Osteoblast (primary cell): ENCODE data around the gene DPPA5. TPM values are rescaled to one million over a fixed set of nuclear protein-coding genes. Genes with fewer than 3 reads are reported as not detected.

Experiments used
- DNase-seq: peaks from one replicate; pipeline ENCODE4 v3.0.0; 2011; ENCODE audit warnings: low spot score, mixed read lengths; ENCODE audit not compliant: insufficient read length; ENCODE audit errors: missing footprints
- H2AFZ ChIP-seq: 2 replicates; pipeline ENCODE4 v1.6.0; 2011; ENCODE audit warnings: mild to moderate bottlenecking, low read length
- H3K27ac ChIP-seq: 2 replicates; pipeline ENCODE4 v1.5.1; 2011; ENCODE audit warnings: mild to moderate bottlenecking, low read depth, low read length, moderate library complexity
- H3K27me3 ChIP-seq: 2 replicates; pipeline ENCODE4 v1.6.0; 2012; ENCODE audit warnings: mild to moderate bottlenecking, control low read depth, inconsistent platforms, low read length, moderate library complexity; ENCODE audit not compliant: insufficient read depth
- H3K36me3 ChIP-seq: 2 replicates; pipeline ENCODE4 v1.5.1; 2011; ENCODE audit warnings: mild to moderate bottlenecking, low read length, control low read depth, moderate library complexity; ENCODE audit not compliant: insufficient read depth
- H3K4me1 ChIP-seq: 2 replicates; pipeline ENCODE4 v1.5.1; 2011; ENCODE audit warnings: mild to moderate bottlenecking, low read length, control low read depth, moderate library complexity; ENCODE audit not compliant: insufficient read depth
- H3K4me2 ChIP-seq: 2 replicates; pipeline ENCODE4 v1.6.0; 2011; ENCODE audit warnings: mild to moderate bottlenecking, low read length; ENCODE audit not compliant: insufficient read depth
- H3K4me3 ChIP-seq: fragments of 200-600 bp; sonication (generic); 3 replicates; pipeline ENCODE4 v1.5.1; 2012; ENCODE audit warnings: mild to moderate bottlenecking, low read length, inconsistent platforms; ENCODE audit not compliant: insufficient read depth
- H3K79me2 ChIP-seq: 2 replicates; pipeline ENCODE4 v1.6.0; 2012; ENCODE audit warnings: mild to moderate bottlenecking, low read length, control low read depth, inconsistent platforms; ENCODE audit not compliant: insufficient read depth
- H3K9me3 ChIP-seq: 2 replicates; pipeline ENCODE4 v1.5.1; 2011; ENCODE audit warnings: low read depth, low read length, control low read depth
- H4K20me1 ChIP-seq: 2 replicates; pipeline ENCODE4 v1.6.0; 2012; ENCODE audit warnings: mild to moderate bottlenecking, low read length, control low read depth; ENCODE audit not compliant: insufficient read depth
- total RNA-seq: library from RNA; depleted of rRNA; stranded (reverse); fragments of >200 nt; gene quantifications from 2 replicates; pipeline ENCODE4 v1.2.3, GENCODE V29; 2012
- TF ChIP-seq, protein P1 (sequence below): IDR thresholded peaks from 2 replicates; pipeline ENCODE4 v1.5.1; 2011; ENCODE audit warnings: mild to moderate bottlenecking, low read depth, low read length, moderate library complexity; ENCODE audit errors: extremely low read depth

Gene DPPA5
- total RNA-seq, 1 donor, result not detected

DNA sequence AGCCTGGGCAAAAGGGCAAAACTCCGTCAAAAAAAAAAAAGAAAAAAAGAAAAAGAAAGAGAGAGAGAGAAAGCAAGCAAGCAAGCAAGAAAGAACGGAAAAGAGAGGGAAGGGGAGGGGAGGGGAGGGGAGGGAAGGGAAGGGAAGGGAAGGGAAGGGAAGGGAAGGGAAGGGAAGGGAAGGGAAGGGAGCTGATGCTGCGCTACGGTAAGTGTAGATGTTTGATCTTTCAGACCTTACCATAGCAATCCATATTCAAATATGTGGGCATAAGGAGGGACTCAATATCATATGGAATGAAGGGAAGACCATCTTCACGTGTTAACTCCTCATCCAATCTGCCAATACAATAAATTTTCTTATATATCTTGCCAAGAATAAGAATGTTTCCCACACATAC, 11.9 kb downstream of the DPPA5 start:
- no peak overlapping the region for H2AFZ ChIP-seq
- H3K4me1 ChIP-seq, result no peaks in the 10 kb centered on the region
- DNase-seq, result no peak
- H3K4me2 ChIP-seq, result no peak overlapping the region
- no peaks in the 10 kb centered on the region for H4K20me1 ChIP-seq
- no peaks in the 10 kb centered on the region for H3K9me3 ChIP-seq
- TF ChIP-seq, protein P1, sequence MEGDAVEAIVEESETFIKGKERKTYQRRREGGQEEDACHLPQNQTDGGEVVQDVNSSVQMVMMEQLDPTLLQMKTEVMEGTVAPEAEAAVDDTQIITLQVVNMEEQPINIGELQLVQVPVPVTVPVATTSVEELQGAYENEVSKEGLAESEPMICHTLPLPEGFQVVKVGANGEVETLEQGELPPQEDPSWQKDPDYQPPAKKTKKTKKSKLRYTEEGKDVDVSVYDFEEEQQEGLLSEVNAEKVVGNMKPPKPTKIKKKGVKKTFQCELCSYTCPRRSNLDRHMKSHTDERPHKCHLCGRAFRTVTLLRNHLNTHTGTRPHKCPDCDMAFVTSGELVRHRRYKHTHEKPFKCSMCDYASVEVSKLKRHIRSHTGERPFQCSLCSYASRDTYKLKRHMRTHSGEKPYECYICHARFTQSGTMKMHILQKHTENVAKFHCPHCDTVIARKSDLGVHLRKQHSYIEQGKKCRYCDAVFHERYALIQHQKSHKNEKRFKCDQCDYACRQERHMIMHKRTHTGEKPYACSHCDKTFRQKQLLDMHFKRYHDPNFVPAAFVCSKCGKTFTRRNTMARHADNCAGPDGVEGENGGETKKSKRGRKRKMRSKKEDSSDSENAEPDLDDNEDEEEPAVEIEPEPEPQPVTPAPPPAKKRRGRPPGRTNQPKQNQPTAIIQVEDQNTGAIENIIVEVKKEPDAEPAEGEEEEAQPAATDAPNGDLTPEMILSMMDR, result no peak
- no peak overlapping the region for H3K27ac ChIP-seq
- H3K27me3 ChIP-seq, result peaks cover 5% of the 10 kb centered on the region
- no peaks in the 10 kb centered on the region for H3K79me2 ChIP-seq
- no peaks in the 10 kb centered on the region for H3K36me3 ChIP-seq
- no peak overlapping the region for H3K4me3 ChIP-seq

DNA sequence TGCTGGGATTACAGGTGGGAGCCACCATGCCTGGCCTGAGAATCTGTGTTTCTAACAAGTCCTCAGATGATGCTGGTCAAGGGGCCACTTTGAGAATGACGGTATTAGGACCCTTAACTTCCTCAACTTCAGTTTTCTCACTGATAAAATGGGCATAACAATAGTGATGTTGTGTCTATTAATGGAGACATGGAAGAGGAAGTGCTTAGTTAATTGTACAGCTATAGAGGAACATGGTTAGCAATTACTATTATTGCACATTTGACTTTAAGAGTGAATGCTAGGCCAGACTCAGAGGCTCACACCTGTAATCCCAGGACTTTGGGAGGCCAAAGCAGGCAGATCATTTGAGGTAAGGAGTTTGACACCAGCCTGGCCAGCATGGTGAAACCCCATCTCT, 12.7 kb downstream of the DPPA5 start:
- H3K27me3 ChIP-seq, result peaks cover 4% of the 10 kb centered on the region
- no peak overlapping the region for H3K4me2 ChIP-seq
- TF ChIP-seq, protein P1, result no peak

DNA sequence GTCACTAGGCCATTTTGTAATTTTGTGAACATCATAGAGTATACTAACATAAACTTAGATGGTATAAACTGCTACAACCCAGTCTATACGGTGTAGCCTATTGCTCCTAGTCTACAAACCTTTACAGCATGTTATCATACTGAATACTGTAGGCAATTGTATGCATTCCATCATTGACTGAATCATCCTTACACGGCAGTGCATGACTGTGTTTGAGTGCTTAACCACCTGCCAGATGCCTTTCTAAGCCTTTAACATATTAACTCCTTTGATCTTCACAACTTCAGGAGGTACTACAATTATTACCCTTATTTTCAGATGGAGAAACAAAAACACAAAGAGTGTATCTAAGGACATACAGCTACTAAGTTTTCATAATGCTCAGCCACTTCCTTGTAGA, 14.0 kb downstream of the DPPA5 start:
- H3K9me3 ChIP-seq, result no peaks in the 10 kb centered on the region
- TF ChIP-seq, protein P1, result no peak
- H3K4me1 ChIP-seq, result no peaks in the 10 kb centered on the region
- H3K36me3 ChIP-seq, result no peaks in the 10 kb centered on the region
- no peak overlapping the region for H2AFZ ChIP-seq
- no peak overlapping the region for H3K4me3 ChIP-seq
- no peak for DNase-seq
- no peak overlapping the region for H3K27ac ChIP-seq
- no peaks in the 10 kb centered on the region for H4K20me1 ChIP-seq
- no peaks in the 10 kb centered on the region for H3K79me2 ChIP-seq
- H3K4me2 ChIP-seq, result no peak overlapping the region
- peaks cover 4% of the 10 kb centered on the region for H3K27me3 ChIP-seq

More for the DNA sequence above, 12.7 kb downstream of the DPPA5 start:
- Histone ChIP-seq H3K9me3 (no peaks in the 10 kb centered on the region), H3K79me2 (no peaks in the 10 kb centered on the region), H3K36me3 (no peaks in the 10 kb centered on the region), H2AFZ (no peak overlapping the region), H3K4me1 (no peaks in the 10 kb centered on the region), H4K20me1 (no peaks in the 10 kb centered on the region), H3K4me3 (no peak overlapping the region), H3K27ac (no peak overlapping the region)
- no peak for DNase-seq

DNA sequence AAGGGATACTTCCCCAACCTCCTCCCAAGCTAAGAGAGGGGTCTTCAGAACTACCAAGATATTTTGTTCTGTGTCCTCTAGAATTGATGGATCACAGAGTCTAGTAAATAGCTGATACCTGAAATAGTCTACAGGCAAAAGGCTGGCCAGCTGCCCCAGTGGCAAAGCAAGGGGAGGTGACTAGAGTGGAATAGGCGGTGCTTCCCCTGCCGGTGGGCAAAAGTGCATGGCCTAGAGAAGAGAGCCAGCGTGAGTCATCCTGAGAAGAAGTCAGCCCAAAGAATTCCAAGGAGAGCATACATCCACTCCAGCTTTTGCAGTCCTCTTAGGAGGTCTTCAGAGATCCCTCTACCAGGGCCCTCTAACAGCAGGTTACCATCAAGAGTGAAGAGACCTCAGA, 14.7 kb downstream of the DPPA5 start:
- Histone ChIP-seq H3K4me1 (no peaks in the 10 kb centered on the region), H4K20me1 (no peaks in the 10 kb centered on the region), H3K36me3 (no peaks in the 10 kb centered on the region), H3K4me2 (no peak overlapping the region), H2AFZ (no peak overlapping the region), H3K27me3 (peaks cover 4% of the 10 kb centered on the region), H3K79me2 (no peaks in the 10 kb centered on the region), H3K9me3 (no peaks in the 10 kb centered on the region), H3K4me3 (no peak overlapping the region), H3K27ac (no peak overlapping the region)
- DNase-seq, result no peak
- TF ChIP-seq, protein P1, result no peak
